Left renal pelvis (tissue), 4 donors: ENCODE results near the gene ABI1. TPM values are rescaled to one million over a fixed set of nuclear protein-coding genes. Genes with fewer than 3 reads are reported as not detected.
"Not testable (repeated sequence)": the region's sequence is repeated elsewhere in the genome, so short reads cannot be mapped to it uniquely, and the experiment has no call there.

Experiments
- DNase-seq, 4 donors: peaks; one replicate each; pipeline ENCODE4 v3.0.0-alpha.2; 2013; ENCODE audit warnings: low read depth in 4 of 4, low spot score in 3 of 4
- polyA plus RNA-seq, 4 donors: library from polyadenylated mRNA; unstranded; fragments of 120-200 nt; gene quantifications; one replicate each; pipeline ENCODE4 v1.2.1, GENCODE V29; 2013; ENCODE audit not compliant: insufficient read length in 4 of 4

The ABI1 gene
- polyA plus RNA-seq, 4 donors = 57.0 to 71.2 (median 64.5) TPM

DNA sequence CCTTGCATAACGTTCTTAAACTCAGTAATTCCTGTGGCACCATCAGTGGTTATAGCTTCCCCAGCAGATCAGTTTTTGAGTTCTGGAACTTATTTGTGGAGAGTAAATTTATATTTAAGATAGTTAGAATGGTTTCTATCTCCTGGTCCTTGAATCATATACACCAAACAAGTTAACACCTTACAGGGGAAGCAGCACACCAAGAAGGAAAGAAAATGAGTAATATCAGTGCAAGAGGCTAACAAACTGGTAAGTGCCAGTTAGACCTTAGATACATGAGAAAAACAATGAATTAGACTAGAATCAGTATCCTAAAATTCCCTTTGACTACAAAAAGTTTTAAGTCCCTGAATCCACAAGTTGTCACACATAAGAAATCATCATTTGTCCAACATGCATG lies 54.2 kb downstream of the ABI1 start:
- DNase-seq = no peak

DNA sequence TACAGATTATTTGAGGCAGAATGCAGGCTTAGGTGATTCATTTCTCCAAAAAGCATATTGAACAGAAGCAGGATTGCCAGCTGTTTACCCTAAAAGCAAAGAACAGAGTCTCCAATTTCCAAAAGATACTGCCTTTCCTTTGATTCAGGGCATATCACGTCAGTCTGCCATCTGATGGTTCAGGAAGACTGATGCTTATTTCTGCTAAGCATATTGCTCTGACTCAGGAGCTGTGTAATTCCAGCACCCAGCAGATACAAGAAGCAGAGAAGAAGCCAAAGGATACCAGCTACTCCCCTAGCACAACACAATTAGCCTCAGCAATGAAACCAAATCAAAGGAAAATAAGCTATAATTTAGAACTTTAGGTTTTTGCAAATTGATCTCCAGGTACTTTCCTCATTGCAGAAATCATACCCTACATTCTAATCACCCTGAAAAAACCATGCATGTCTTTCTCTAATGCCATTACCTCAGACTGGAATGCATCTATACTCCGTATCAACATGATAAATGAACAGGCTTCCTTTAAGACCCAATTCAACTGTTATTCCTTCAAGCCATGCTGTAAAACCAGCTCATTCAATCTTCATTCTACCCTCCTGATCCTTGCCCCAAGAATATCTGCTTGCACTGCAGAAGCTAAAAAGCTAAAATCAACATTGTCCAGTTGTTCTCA lies 55.1 kb downstream of the ABI1 start:
- DNase-seq = no peak

DNA sequence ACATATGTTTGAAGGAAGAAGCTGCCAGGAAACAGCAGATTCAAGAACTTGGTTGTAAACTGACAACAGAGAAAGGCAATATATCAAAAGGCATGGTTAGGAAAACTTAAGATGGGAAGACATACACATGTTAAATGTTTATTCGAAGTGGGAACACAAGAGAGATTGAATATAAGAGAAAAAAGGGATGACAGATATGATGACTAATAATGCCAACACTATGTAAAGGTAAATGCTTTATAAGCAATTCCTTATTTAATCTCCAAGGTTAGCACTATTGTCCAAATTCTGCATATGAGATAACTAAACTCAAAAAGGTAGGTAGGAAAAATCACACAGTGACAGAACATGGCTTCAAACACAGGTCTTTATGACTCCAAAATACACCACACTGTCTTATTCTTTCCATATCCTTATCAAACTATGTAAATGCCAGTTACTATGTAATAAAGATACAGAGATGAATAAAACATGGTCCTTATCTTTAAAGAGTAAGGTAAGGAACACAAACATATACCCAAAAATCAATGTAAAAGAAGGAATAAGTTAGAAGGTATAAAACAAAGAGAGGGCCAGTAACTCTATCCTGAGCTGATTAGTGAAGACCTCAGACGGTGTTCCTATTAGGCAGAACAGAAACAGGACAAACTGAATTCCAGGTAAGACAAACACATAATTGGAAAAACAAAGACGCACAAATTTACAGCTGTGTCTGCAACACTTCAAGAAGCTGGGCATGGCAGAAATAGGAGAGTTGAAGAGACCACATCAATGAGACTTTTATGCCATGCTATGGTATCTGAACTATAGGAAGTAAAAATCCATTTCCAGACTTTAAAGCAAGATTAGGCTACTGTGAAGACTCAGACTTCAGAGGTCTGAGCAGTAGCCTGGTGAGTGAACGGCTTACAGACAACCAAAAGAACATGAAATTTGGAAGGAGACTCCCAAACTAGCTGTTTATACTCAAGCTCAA lies 56.1 kb downstream of the ABI1 start:
- no peak for DNase-seq

DNA sequence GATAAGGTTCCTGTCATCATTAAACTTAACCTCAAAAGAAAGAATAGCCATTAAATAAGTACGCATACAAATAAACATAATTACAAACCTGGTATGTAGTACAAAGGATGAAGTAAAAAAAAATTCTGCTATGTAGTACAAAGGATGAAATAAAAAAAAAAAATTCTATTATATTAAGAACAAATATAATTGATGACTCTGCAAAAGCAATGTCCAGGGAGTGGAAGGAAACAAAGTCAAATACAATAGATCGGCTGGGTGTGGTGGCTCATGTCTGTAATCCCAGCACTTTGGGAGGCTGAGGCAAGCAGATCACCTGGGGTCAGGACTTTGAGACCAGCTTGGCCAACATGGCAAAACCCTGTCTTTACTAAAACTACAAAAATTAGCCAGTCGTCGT lies 56.9 kb downstream of the ABI1 start:
- no peak for DNase-seq

DNA sequence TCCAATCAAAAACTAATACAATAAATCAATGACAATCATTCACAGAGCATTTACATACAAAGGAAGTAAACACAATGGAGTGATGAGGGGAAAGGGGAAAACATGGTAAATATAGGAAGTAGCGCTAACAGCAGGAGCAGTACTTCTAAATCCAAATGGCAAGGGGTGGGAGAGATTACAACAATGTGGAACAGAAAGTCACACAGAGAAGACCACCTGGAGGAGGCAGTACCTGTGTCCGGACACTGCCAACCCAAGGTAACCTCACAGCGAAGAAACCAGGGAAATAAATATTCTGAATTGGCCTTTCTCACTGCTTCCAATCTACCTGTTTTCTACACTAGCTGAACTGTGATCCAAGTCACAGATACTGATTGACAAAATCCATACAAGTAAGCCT lies 58.2 kb downstream of the ABI1 start:
- DNase-seq = no peak

DNA sequence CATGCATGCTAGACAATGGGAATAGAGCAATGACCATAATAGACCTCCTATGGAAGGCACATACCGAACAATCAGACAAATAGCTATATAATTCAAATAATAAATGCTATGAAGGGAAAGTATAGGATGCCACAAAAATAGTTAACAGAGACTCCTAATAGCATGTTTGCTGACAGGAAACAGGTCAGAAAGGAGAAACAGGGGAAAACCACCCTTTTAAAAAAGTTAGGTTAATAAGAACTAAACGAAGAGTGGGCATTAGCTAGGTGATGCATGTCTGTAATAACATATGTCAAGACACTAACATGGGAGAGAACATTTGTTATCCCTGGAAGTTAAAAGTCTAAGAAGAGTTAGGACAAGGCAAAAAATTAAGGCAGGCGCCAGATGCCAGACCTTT lies 58.9 kb downstream of the ABI1 start:
- no peak for DNase-seq

DNA sequence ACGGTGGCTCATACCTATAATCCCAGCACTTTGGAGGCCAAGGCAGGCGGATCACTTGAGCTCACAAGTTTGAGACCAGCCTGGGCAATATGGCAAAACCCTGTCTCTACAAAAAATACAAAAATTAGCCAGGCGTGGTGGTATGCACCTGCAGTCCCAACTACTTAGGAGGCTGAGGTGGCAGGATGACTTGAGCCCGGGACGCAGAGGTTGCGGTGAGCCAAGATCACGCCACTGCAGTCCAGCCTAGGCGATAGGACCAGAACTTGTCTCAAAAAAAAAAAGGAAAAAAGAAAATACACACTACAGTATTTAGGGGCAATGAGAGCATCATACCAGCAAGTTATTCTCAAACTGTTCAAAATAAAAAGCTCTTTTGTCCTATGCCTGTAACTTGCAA lies 59.5 kb downstream of the ABI1 start:
- DNase-seq = no peak

DNA sequence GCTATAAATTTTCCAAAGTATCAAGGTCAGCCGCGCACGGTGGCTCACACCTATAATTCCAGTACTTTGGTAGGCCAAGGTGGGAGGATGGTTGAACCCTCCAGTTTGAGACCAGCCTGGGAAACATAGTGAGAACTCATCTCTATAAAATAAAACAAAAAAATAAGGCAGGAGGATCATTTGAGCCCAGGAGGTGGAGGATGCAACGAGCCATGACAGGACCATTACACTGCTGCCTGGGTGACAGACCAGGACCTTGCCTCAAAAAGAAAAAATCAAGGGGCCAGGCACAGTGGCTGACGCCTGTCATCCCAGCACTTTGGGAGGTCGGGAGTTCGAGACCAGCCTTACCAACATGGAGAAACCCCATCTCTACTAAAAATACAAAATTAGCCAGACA lies 60.3 kb downstream of the ABI1 start:
- no peak for DNase-seq

DNA sequence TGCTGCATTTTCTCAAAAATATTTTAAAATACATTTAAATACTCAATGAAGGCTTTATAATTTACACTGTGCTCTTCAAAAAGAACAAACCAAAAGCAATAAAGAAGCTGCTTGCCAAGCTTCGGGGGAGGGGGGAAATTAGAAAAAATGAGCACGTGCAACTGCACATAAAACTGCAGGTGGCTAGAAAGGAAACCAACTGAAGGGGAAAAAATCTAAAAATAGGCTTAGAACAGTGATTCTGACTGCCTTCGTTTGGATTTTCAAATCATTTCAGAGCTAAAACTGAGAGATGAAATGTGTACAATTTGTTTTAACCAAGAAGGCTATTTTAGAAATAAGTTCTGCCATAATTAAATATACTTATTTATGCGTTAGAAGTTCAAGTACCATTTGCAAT lies 61.4 kb downstream of the ABI1 start:
- no peak for DNase-seq

DNA sequence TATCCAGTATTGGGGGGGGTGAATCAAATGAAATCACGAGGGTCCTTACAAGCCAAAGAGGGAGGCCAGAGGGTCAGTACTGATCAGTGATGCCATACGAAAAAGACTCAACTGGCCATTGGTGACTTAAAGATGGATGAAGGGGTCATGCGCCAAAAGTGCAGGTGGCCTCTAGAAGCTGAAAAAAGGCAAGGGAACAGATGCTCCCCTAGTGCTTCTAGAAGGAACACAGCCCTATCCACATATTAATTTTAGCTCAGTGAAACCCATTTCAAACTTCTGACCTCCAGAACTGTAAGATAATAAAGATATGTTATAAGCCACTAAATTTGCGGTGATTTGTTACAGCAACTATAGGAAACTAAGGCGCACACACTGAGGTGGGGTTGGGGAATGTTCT lies 62.5 kb downstream of the ABI1 start:
- no peak for DNase-seq

DNA sequence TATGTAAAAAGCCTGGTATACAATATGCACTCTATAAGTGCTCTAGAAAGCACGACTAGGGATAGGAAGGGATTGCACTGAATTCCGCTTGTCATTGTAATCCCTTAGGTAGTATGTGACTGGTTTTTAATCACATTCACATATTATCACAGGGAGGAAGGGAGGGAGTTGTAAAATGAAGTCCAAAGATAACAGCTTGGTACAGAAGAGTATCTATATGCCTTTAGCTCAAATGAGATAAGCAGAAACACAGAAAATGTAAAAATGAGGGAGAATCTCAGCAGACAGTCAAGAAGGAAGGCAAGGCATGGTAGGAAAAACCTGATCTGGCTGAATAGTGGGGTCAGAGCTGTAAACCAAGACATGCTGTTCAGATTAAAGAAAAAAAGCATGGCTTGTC lies 63.4 kb downstream of the ABI1 start:
- no peak for DNase-seq

DNA sequence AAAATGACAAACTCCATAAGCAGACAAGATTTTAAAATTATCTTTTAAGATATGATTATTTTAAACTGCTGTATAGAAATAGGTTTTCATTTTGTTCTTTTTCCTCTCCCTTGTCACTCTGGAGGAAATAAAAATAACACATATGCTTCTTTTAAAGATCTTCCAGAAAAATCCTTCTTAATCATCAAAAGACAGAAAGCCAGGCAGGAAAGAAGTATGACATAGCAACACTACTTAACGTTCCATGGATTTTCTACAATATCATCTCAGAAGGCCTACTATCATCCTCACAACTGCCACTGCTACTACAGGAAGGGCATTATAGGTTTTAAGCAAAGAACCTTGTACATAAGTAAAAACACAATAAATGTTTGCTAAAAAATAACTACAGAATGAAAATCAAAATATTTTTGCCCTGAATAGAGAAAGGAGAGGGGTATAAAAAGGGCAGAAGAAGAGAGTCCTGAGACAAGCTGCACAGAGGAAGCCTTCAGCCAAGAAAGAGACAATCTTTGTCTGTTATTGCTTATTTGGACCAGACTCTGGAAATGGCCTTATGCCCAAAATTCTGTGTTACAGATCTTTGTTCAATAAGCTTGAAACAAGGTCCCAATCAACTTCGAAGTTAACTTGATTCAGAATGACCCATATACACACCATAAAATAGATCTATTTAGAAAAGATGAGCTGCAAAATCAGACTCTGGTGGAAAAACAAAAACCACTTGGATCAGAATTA lies 67.8 kb downstream of the ABI1 start:
- DNase-seq = no peak

DNA sequence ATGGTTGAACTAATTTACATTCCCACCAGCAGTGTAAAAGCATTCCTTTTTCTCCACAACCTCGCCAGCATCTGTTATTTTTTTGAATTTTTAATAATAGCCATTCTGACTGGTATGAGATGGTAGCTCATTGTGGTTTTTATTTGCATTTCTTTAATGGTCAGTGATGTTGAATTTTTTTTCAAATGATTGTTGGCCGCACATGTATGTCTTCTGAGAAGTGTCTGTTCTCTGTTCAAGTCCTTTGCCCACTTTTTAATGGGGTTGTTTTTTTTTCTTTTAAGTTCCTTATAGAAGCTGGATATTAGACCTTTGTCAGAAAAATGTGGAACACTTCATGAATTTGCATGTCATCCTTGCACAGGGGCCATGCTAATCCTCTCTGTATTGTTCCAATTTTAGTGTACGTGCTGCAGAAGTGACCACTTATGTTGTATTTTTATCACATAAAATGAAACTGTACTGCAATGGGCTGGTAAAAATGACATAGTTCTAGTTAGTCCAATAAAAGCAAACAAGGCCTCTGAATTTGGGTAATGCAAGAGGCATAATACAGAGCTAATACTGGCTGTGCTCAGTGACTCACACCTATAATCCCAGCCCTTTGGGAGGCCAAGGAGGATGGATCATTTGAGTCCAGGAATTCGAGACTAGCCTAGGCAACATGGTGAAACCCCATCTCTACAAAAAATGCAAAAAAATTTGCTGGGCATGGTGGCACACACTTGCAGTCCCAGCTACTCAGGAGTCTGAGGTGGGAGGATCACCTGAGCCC lies 70.3 kb downstream of the ABI1 start:
- DNase-seq = no peak

DNA sequence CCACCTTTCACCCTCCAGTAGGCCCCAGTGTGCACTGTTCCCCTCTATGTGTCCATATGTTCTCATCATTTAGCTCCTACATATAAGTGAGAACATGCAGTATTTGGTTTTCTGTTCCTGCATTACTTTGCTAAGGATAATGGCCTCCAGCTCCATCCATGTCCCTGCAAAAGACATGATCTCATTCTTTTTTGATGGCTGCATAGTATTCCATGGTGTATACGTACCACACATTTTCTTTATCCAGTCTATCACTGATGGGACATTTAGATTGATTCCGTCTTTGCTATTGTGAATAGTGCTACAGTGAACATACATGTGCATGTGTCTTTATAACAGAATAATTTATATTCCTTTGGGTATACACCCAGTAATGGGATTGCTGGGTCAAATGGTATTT lies 71.0 kb downstream of the ABI1 start:
- DNase-seq = not testable (repeated sequence)

DNA sequence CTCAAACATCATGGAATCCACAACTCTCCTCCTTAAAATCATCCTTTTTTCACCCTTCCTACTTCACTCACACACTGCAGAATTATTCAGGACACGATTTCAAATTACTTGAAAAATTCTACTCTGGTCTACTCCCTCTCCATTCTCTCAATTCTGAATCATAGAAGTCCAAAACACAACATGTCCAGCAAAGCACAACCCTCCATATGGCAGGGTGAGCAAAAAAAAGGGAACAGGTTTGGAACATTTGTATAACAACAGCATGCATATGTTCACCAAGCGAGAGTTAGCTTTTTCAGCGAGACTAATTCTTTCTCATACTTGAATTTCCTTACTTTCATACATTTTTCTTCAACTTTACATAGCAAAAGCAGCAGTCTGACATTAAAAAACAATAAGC lies 73.4 kb downstream of the ABI1 start:
- DNase-seq = no peak

DNA sequence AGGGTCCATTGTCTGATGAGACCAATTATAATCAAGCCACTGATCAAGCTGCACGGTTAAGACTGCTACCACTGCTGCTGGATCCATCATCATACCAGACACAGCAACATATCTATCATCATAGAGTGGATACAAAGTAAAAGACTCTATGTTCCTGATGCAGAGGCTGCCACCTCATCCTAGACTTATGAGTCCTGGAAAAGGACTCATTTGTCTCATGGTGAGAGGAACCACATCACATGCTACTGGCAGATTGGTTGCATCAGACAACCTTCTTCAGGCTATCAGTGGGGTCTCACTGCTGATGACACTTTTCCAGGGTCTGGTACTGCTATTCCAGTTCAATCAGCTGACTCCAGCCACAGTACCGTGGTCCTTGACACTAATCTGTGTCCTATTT lies 79.0 kb downstream of the ABI1 start:
- DNase-seq = no peak

DNA sequence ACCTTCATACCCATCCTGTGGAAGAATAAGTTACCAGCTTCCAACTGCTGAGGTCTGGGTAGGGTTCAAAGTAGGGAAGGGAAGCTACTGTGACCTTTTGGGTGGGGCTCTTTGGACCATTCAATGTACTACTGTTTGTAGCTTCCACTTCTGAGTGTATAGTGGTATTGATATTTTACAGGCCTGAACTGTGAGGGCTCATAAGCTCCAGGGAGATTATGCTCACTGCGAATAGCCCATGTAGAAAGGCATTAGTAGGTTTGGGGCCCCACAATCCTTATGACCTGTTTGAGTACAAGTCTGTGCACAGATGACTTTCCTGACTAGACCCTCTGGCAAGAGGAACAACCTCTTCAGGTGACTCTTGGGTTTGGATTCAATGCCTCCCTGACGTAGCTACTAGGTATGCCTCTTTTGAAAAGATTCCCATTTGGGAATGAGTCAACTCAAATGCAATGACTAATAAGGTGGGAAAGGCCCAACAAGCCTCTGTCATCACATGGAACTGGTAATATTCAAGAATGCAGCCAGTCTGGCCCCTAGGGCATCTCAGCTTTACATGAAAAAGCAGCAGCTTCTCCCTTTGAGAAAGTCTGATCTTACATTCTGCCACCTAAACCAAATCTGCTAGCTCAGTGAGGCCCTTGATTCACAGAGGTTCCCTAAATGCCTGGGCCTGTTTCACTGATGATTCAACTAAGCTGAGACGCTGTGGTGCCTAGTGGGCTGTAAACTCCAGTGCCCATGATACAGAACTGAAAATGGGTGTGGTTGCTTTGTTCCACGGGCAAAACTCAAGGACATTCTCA lies 79.8 kb downstream of the ABI1 start:
- no peak for DNase-seq

DNA sequence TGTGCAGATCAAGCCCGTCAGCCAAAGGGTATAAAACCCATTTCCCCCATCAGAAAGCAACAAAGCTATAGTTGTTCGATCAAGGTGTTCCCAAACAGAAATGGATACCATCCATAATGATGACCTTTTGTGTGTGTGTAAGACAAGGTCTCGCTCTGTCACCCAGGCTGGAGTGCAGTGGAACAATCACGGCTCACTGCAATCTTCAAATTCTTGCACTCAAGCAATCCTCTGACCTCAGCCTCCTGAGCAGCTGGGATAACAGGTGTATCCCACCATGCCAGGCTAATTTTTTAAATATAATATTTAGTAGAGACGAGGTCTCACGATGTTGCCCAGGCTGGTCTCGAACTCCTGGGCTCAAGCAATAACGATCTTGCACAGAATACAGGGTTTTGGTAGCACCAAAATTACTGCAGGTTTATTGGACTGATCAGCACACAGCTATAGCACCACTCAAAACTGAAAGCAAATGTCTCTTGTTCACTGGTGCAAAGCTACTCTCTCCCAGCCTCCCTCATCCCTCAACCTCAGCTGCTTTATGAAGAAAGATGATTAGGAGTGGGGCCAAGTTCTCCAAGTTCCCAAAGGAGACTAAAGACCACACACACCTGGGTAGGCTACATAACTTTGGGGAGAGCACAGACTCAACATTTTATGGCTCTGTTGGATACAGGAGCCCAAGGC lies 80.5 kb downstream of the ABI1 start:
- DNase-seq = no peak

DNA sequence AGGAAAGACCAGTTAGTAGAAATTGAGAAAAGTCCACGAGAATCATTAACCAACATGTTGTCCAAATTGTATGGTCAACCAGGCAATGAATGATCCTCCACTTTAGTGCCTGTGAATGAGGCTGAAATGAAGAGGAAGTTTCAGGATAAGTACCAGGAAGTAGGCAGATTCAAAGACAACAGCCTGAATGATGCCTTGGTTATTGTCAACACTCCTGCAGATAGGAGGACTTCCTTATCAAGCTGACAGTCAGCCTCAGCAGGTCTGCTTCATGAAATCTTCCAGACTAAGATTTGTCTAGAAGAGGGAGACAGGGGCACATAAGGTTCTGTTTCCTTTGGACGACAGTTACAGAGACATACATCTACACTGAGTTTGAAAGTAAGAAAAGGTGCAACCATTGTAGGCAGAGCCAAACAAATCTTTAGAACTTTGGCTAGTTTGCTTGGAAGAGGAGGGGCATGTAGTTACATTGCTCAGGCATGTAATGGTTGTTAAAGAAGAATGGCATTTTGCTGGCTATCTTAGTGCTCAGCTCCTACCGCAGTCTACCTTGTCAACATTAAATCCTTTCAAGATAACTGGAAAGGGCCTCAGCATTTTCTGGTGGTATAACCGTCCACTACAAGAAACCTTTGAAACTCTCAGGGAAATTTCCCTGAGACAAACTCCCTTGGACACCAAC lies 81.4 kb downstream of the ABI1 start:
- DNase-seq = no peak
